GM21786 (cell line): Measurements from ENCODE around the gene LEPROT.
"Not testable (repeated sequence)": the region's sequence is repeated elsewhere in the genome, so short reads cannot be mapped to it uniquely, and the experiment has no call there.

Source experiments
- ATAC-seq: cut with Tn5 transposase; IDR thresholded peaks from one replicate; pipeline ENCODE4 v1.9.1; 2021; ENCODE audit not compliant: unreplicated experiment

Gene LEPROT, protein sequence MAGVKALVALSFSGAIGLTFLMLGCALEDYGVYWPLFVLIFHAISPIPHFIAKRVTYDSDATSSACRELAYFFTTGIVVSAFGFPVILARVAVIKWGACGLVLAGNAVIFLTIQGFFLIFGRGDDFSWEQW

GRCh38 chr1:65420590-65421350 lies at the start of gene LEPROT, which contains the start of gene LEPR:
Gene LEPROT, plus strand, starts transcription at chr1:65420668. Its CDS starts 57 bp downstream, at chr1:65420725.
Gene LEPR, plus strand, starts transcription at chr1:65420668. Its CDS starts 144,898 bp downstream, at chr1:65565566.
- peak; percentile 47 for ATAC-seq

- ATAC-seq: no peak
Measured at GRCh38 chr1:65371544-65371943, 48.9 kb upstream of the LEPROT start.

DNA sequence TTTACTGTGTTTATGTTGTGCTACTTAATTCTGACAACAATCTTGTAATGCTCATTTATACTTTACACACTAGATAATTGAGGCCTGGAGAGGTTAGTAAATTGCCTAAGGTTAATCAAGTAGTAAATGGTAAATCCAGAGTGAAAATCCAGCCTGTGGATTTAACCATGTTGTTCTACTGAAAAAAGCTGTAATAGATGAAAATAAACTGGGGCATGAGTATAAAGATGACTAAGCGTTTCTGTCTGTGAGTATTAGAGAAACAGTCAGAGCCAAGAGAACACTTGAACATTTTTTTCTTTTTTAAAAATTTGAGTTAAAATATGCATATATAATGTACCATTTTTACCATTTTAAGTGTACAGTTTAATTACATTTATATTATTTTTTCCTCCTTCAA lies 47.9 kb upstream of the LEPROT start:
- ATAC-seq: no peak

- no peak for ATAC-seq
Measured at GRCh38 chr1:65377496-65378246, 42.8 kb upstream of the LEPROT start.

DNA sequence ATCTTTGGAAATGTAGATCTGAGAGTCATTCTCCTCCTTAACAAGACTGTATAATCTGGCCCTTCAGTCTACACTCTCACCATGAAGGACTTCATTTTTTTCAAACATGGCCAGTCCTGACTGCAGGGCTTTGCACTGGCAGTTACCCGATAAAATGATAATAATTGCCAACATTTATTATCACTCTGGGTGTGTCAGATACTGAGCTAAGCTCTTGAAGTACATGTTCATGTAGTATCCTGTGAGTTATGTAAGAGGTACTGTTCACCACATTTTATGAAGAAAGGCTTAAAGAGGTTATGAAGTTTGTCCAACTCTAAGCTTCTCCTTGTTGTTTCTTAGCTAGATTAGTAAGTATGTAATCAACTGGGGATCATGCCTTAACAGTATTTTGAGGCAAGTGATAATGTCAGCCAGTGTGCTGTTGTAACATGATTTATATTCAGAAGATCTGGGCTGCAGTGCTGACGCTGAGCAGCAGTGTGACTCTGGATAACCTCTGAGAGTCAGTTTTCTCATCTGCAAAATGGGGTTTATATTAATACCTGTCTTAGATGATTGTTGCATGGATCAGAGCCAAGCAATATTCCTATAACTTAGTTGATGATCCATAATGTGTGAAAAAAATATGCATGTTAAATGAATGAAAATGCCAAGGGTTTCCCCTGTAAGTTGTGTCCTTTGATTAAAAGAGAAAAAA lies 42.1 kb upstream of the LEPROT start:
- ATAC-seq: no peak

- not testable (repeated sequence) for ATAC-seq
Measured at GRCh38 chr1:65384426-65384825, 36.0 kb upstream of the LEPROT start.

- no peak for ATAC-seq
Measured at GRCh38 chr1:65386439-65386838, 34.0 kb upstream of the LEPROT start.

GRCh38 chr1:65387821-65388220 lies 32.6 kb upstream of the LEPROT start:
- no peak for ATAC-seq

DNA sequence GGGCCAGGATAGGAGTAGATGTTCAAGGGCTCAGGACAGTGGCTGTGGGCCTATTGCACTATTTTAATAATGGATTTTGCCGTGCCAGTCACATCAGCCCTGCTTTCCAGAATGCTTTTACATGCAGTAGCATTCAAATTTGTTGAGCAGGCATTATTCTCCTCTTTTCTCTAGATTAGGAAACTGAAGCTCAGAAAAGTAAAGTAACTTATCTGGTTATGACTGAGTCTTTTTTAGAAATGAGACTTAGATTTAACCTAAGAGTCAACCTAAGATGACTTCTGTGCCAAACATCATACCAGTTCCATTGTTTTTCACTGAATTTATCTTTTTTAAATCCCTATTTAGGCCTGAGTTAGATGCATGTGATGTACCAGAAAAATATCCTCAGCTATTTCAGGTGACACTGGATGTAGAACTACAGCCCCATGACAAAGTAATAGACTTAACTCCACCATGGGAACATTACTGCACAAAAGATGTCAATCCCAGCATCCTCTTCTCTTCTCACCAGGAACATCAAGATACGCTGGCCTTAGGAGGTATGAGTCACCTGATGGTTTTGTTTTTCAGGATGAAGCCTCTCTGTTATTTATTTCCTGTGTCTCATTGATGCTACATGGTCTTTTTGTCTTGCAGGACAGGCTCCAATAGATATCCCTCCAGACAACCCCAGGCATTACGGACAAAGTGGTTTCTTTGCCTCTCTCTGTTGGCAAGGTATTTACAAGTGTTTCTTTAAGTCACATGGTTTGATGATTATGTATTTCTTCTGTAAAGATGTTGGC lies 31.4 kb upstream of the LEPROT start:
- ATAC-seq: no peak

GRCh38 chr1:65392497-65392896 lies 28.0 kb upstream of the LEPROT start:
- ATAC-seq: no peak

- peak; percentile 95 for ATAC-seq
Measured at GRCh38 chr1:65393347-65393746, 27.1 kb upstream of the LEPROT start.

GRCh38 chr1:65393928-65394327 lies 26.5 kb upstream of the LEPROT start:
- no peak for ATAC-seq

DNA sequence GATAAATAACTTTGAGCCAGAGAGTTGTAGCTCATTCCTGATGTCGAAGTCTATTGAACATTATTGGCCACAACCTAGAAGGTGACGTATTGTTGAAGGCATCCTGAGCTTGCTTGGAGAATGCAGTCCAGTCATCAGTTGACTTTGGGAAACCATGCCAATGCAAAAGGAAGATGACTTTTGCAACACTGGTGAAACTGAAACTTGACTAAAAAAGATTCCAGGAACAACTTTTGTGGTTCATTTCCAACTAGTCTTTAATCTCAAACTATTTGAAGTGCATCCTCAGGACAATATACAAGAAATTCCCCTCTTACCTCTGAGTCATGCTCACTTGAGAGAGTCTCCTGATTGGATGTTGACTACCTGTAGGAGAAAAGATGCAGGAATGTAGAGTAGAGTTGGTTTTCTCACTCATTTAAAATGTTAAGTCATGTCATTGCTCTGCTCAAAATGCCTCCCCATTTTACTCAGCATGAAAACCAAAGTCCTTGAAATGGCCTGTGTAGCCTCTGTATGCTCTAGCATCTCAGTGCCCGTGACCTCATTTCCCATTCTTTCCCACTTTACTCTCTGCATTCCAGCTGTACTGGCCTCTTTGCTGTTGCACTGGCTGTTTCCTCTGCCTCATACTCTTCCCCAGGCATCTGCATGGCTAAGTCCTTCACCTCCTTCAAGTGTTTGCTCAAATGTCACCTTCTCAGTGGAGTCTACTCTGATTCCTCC lies 24.4 kb upstream of the LEPROT start:
- ATAC-seq: no peak

DNA sequence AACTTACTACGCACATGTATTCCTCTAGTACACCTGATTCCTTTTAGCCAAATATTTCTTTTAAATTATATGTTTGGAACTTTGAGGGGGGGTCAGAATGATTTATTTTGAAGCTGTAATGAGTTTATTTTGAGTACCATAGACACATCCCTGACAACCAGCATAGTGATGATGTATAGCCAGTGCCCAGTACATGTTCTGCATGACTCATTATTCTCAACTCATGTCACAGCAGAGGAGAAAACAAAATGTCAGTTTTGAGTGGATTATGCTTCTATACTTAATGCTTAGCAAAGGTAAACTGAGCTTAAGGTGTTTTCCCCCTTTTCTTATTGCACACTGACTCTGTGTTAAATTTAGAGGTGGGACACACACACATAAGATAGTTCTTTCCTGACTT lies 22.4 kb upstream of the LEPROT start:
- no peak for ATAC-seq

DNA sequence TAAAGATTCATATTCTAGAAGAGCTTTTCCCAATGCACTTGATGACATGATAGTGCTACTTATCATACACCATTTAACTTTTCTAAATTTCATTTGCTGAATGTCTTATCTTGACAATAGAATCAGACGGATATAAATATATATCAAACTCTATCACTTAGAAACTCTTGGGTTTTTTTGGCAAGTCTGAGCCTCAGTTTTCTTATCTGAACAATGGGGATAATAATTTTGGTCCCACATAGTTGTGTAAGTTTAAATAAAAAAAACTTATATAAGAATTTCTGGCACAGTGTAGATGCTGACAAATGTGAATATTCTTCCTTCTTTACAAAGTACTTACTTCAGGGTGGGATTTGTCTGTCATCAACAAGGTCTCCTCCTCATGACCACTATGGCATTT lies 21.5 kb upstream of the LEPROT start:
- ATAC-seq: no peak

DNA sequence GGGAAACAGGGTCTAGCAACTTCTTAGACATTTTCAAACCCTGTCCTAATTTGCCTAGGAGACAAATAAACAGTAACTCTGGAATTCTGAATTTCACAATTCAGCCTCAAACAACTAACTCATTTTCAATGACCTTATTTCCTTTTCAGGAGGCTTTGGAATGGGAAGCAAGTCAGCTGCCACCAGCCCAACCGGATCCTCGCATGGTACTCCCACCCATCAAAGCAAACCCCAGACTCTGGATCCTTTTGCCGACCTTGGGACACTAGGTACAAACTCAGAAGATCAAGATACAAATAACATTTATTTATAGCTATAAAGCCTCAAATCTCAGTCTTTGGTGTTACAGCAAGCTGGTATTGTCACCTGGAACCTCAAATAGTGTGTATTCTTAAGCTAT lies 18.9 kb upstream of the LEPROT start:
- ATAC-seq: no peak

- ATAC-seq: no peak
Measured at GRCh38 chr1:65404941-65405340, 15.5 kb upstream of the LEPROT start.

GRCh38 chr1:65407877-65408276 lies 12.6 kb upstream of the LEPROT start:
- ATAC-seq: no peak

- ATAC-seq: no peak
Measured at GRCh38 chr1:65409314-65409713, 11.2 kb upstream of the LEPROT start.

- ATAC-seq: no peak
Measured at GRCh38 chr1:65409816-65410326, 10.6 kb upstream of the LEPROT start.
